ENCODE data around the gene CCDC117.

The CCDC117 gene

DNA sequence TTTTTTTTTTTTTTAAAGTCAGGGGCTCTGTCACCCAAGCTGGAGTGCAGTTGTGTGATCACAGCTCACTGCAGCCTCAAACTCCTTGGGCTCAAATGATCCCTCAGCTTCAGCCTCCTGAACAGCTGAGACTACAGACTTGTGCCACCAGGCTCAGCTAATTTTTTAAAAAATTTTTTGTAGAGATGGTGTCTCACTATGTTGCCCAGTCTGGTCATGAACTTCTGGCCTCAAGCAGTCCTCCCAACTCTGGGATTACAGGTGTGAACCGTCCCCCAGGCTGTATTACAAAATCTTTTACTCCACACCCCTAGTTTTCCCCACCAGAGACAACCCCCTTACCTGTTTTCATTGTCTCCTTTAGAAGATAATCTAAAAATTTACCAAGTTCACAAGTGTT, 1.9 kb downstream of the CCDC117 start:
- no peak for DNase-seq (ENCODE audit: insufficient read length)
- FAIRE-seq = no peak
- TF ChIP-seq POLR2AphosphoS5 (IDR thresholded peaks at IDR 0.05; ENCODE audit: low read depth, low read length) (no peak), TAF1 (IDR thresholded peaks at IDR 0.05; ENCODE audit: borderline replicate concordance, low read depth, low read length) (no peak), POLR2A (IDR thresholded peaks at IDR 0.05; ENCODE audit: low read depth, low read length) (no peak)

DNA sequence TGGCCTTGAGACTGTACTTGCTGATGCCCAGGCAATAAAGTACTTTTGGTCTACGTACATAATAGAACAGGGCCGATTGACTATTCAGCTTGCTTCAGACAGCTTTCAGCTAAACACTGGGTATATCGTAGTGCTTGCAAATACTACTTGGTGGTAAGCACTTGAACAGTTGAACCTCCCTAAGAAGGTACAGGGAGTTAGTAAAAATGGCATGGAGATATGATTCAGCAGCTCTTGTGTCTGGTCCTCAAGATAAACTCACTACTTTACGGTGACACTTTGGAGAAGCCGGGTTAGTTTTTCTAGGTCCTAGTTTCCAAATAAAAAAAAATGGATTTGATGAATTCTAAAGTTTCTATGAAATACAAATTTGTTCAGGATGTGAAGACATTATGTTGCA, 7.3 kb downstream of the CCDC117 start:
- TF ChIP-seq POLR2AphosphoS5 (IDR thresholded peaks at IDR 0.05; ENCODE audit: low read depth, low read length) = no peak
- no peak for TF ChIP-seq TAF1 (IDR thresholded peaks at IDR 0.05; ENCODE audit: borderline replicate concordance, low read depth, low read length)
- TF ChIP-seq POLR2A (IDR thresholded peaks at IDR 0.05; ENCODE audit: low read depth, low read length) = no peak
- no peak for FAIRE-seq
- DNase-seq (ENCODE audit: insufficient read length) = no peak

DNA sequence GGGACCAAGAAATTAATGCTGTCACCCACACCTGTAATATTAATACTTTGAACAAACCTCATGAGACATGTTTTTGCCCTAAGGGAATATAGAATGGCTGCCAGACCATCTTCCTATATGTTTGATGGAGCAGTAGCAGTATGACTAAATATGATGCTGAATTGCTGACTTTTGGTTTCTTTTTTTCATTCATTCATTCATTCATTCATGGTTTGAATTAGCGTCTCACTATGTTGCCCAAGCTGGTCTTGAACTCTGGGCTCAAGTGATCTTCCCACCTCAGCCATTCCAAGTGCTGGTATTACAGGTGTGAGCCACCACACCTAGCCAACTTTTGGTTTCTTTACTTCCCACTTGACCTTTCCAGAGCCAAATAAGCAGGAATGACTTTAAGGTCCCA, 7.8 kb downstream of the CCDC117 start:
- FAIRE-seq (no peak), DNase-seq (ENCODE audit: insufficient read length) (no peak)
- no peak for TF ChIP-seq POLR2A (IDR thresholded peaks at IDR 0.05; ENCODE audit: low read depth, low read length)
- TF ChIP-seq POLR2AphosphoS5 (IDR thresholded peaks at IDR 0.05; ENCODE audit: low read depth, low read length) = no peak
- TF ChIP-seq TAF1 (IDR thresholded peaks at IDR 0.05; ENCODE audit: borderline replicate concordance, low read depth, low read length) = no peak

DNA sequence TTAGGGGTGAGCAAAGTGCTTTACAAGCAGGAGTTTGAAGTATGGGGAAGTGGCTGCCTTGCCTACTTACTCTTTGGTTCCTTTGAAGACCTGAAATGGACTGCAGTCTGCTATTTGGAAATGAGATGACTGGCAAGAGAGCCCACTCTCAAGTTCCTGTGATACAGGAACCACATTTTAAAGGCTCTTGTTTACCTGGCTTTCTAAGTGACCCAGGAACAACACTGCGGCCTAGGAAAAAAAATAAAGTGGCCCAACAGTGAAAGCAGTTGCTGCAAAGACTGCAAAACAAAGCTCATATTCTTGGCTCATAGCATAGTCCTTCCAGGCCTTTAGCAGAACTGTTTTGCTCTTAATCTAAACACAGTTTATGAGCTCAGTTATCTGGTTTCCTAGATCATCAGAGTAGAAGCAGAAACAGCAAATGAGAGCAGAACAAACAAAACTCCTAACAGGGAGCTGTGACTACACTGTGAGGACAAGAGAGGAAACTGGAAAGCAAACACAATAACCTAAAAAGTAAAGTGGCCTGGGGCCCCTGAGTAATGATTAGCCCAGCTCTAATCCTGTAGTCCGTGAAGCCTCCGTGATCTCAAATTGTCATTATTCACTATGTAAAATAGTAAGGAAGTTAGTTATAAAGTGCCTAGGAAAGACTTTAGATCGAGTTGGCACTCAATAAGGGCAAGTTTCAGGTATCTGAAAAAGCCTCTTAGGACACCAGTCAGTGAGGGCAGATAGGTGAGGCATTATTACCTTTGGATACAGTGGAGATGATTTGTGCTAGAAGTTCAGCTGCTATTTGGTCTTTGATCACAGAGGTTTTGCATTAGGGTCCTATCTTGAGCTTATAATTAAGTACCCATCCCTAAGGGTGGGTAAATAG, 11.5 kb downstream of the CCDC117 start:
- FAIRE-seq (no peak), DNase-seq (ENCODE audit: insufficient read length) (no peak)
- TF ChIP-seq POLR2AphosphoS5 (IDR thresholded peaks at IDR 0.05; ENCODE audit: low read depth, low read length) (no peak), TAF1 (IDR thresholded peaks at IDR 0.05; ENCODE audit: borderline replicate concordance, low read depth, low read length) (no peak), POLR2A (IDR thresholded peaks at IDR 0.05; ENCODE audit: low read depth, low read length) (no peak)

DNA sequence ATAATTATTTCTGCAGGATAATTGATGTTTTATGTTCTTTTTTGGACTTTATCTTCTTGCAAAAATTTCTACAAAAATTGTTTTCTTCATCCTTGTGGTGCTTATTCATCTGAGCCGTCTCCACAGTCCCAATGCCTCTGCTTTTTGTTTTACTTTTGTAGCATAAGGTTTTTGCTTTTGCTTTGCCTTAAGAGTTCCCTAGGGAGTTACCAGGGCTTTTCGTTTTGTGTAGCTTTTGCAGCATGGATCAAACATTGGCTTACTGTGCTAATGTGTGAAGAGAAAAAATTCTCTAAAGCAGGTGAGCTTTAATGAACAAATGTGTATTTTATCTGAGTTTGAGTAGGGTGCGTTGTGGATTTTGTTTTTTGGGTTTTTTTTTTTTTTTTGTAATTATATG, 16.1 kb downstream of the CCDC117 start:
- no peak for FAIRE-seq
- no peak for TF ChIP-seq POLR2A (IDR thresholded peaks at IDR 0.05; ENCODE audit: low read depth, low read length)
- no peak for TF ChIP-seq TAF1 (IDR thresholded peaks at IDR 0.05; ENCODE audit: borderline replicate concordance, low read depth, low read length)
- TF ChIP-seq POLR2AphosphoS5 (IDR thresholded peaks at IDR 0.05; ENCODE audit: low read depth, low read length) = no peak
- no peak for DNase-seq (ENCODE audit: insufficient read length)

DNA sequence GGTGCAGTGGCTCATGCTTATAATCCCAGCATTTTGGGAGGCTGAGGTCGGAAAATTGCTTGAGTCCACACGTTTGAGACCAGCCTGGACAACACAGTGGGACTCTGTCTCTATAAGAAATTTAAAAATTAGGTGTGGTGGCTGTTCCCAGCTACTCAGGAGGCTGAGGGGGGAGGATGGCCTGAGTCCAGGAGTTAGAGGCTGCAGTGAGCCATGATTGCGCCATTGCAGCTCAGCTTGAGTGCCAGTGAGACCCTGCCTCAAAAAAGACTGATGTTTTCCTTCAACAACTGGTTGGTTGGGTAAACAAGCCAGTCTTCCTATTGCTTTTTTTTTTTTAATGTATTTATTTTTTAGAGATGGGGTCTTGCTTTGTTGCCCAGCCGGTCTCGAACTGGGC, 18.6 kb downstream of the CCDC117 start:
- FAIRE-seq = peak; percentile 24
- no peak for DNase-seq (ENCODE audit: insufficient read length)
- TF ChIP-seq POLR2A (IDR thresholded peaks at IDR 0.05; ENCODE audit: low read depth, low read length) = no peak
- no peak for TF ChIP-seq TAF1 (IDR thresholded peaks at IDR 0.05; ENCODE audit: borderline replicate concordance, low read depth, low read length)
- TF ChIP-seq POLR2AphosphoS5 (IDR thresholded peaks at IDR 0.05; ENCODE audit: low read depth, low read length) = no peak

DNA sequence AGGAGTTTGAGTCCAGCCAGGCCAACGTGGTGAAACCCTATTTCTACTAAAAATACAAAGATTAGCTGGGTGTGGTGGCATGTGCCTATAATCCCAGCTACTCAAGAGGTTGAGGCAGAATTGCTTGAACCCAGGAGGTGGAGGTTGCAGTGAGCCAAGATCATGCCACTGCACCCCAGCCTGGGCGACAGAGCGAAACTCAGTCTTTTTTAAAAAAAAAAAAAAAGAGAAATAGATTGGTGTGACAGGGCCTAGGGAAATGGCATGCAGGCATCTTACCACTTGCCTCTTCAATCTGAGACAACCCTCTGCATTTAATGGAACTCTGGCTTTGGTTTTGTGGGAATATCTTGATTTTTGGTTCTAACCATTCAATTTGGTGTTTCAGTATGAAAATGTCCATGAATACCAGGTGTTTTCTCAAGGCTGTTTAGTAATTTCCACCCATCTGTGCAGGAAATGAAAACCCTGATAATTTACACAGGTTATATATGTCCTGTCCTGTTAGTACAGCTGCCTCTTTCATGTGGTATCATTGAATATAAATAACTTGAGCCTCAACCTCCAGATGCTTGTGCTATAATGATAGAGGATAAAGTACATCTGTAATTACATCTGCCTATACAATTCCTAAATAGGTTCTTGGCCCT, 19.5 kb downstream of the CCDC117 start:
- DNase-seq (ENCODE audit: insufficient read length) = no peak
- peak; percentile 80 for FAIRE-seq
- no peak; the same call in 1 of the 2 replicates for TF ChIP-seq POLR2AphosphoS5 (IDR thresholded peaks at IDR 0.05; ENCODE audit: low read depth, low read length)
- no peak for TF ChIP-seq TAF1 (IDR thresholded peaks at IDR 0.05; ENCODE audit: borderline replicate concordance, low read depth, low read length)
- TF ChIP-seq POLR2A (IDR thresholded peaks at IDR 0.05; ENCODE audit: low read depth, low read length) = no peak

DNA sequence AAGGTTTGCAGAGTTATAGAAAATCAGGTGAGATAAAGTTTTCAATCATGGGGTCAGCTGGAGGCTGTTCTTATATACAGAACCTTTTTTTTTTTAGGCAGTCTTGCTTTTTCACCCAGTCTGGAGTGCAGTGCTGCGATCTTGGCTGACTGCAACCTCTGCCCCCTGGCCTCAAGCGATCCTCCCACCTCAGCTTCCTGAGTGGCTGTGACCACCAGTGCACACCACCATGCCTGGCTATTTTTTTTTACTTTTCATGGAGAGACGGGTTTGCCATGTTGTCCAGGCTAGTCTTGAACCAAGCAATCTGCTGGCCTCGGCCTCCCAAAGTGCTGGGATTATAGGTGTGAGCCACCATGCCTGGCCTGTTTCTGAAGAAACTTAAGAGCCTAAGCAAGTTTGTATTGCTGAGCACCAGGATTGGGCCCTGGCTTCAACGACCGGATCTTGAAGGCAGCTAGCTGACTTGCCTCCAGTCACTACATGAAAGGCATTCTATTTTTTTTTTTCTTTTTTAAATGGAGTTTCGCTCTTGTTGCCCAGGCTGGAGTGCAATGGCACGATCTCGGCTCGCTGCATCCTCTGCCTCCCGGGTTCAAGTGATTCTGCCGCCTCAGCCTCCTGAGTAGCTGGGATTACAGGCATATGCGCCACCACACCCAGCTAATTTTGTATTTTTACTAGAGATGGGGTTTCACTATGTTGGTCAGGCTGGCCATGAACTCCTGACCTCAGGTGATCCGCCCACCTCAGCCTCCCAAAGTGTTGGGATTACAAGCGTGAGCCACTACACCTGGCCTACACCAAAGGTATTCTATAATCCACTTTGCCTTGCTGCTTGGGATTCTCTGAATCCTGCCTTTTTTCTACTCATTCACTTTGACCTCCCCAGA, 20.2 kb downstream of the CCDC117 start:
- no peak for DNase-seq (ENCODE audit: insufficient read length)
- 0 out of 2 replicates have a peak, but pooled peaks have one; percentile 27 for TF ChIP-seq POLR2AphosphoS5 (IDR thresholded peaks at IDR 0.05; ENCODE audit: low read depth, low read length)
- TF ChIP-seq TAF1 (IDR thresholded peaks at IDR 0.05; ENCODE audit: borderline replicate concordance, low read depth, low read length) = no peak
- peak; percentile 10; the same call in 1 of the 2 replicates for TF ChIP-seq POLR2A (IDR thresholded peaks at IDR 0.05; ENCODE audit: low read depth, low read length)
- FAIRE-seq = peak; percentile 77

DNA sequence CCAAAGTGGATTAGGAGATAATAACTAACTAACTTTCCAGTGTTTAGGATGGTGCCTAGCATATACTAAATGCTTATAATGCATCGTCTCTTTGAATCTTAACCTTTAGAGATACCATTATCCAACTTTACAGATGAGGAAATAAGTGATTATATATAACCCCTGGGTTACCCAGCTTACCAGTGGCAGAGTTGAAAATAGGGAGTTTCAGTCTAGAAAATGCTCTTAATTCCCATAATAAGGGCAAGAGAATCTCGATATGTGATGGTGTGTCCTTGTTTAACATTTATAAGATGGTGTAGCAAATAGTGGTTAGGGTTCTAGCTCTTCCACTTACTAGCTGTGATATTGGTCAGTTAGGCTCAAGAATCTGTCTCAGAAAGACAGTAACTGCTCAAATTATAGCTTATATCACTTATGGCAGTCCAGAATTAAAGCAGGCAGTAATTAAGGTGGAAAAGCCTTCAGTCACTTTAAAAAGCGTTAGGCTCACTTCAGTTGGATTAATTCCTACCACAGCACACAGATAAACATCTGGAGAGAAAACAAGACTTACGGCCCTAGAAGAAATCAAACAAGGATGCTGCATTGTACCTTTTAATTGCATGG, 21.6 kb downstream of the CCDC117 start:
- FAIRE-seq = no peak
- TF ChIP-seq TAF1 (IDR thresholded peaks at IDR 0.05; ENCODE audit: borderline replicate concordance, low read depth, low read length) = no peak
- no peak for TF ChIP-seq POLR2A (IDR thresholded peaks at IDR 0.05; ENCODE audit: low read depth, low read length)
- TF ChIP-seq POLR2AphosphoS5 (IDR thresholded peaks at IDR 0.05; ENCODE audit: low read depth, low read length) = no peak
- DNase-seq (ENCODE audit: insufficient read length) = no peak

DNA sequence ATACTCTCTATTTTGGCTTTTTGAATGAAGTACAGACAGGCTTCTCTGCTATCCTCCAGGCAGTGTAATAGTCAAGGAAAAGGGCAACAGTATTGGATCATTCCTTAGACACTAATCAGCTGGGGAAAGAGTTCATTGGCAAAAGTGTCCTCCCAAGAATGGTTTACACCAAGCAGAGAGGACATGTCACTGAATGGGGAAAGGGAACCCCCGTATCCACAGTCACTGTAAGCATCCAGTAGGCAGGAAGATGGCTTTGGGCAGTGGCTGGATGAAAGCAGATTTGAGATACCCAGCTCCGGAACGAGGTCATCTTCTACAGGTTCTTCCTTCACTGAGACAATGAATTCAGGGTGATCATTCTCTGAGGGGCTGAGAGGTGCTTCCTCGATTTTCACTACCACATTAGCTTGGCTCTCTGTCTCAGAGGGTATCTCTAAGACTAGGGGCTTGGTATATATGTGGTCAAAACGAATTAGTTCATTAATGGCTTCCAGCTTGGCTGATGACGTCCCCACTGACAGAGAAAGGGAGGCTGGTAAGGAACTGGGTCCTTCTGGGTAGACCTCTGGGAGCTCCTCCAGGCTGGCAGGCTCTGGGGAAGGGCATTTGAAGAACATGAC, 22.7 kb downstream of the CCDC117 start:
- DNase-seq (ENCODE audit: insufficient read length) = no peak
- TF ChIP-seq TAF1 (IDR thresholded peaks at IDR 0.05; ENCODE audit: borderline replicate concordance, low read depth, low read length) (no peak), POLR2AphosphoS5 (IDR thresholded peaks at IDR 0.05; ENCODE audit: low read depth, low read length) (peak; percentile 17)
- no peak for FAIRE-seq

Data from GM12892 (cell line).